Pancreas (tissue), 10 donors: ENCODE data around the gene COTL1. TPM values are rescaled to one million over a fixed set of nuclear protein-coding genes. Genes with fewer than 3 reads are reported as not detected.

Experiments used
- ATAC-seq, 4 donors: fragments of 200-7000 bp; cut with Tn5 transposase; one replicate each; pipeline versions ENCODE4 v1.8.0 to v1.9.1; 2020; ENCODE audit warnings: mild to moderate bottlenecking in 4 of 4, moderate library complexity in 4 of 4
- DNase-seq, 6 donors: peaks; one replicate each; pipeline ENCODE4 v3.0.0-alpha.2; 2020
- FAIRE-seq: peaks from 2 replicates; lab custom pipeline; 2012; peaks lifted over from hg19 to GRCh38; lab: Jason Lieb, UNC
- H3K27ac ChIP-seq, 4 donors: fragments of 200-600 bp; sonication (generic); 1 replicate in 3 of 4; 2 replicates in 1 of 4; pipeline versions ENCODE4 v1.5.0 to v1.8.0; 2020
- H3K27me3 ChIP-seq, 4 donors: fragments of 200-600 bp; one replicate each; pipeline ENCODE4 v1.8.0; 2021
- H3K36me3 ChIP-seq, 3 donors: fragments of 200-600 bp; sonication (generic) in 1 of 3; one replicate each; pipeline versions ENCODE4 v1.5.0 to v1.8.0; 2020 to 2021
- H3K4me1 ChIP-seq, 3 donors: fragments of 200-600 bp; one replicate each; pipeline ENCODE4 v1.8.0; 2021
- H3K4me3 ChIP-seq, 4 donors: fragments of 200-600 bp; sonication (generic) in 2 of 4; one replicate each; pipeline versions ENCODE4 v1.5.0 to v1.8.0; 2020 to 2021
- H3K9me3 ChIP-seq, 4 donors: fragments of 200-600 bp; one replicate each; pipeline ENCODE4 v1.8.0; 2021
- WGBS, 2 donors: extraction: QIAGEN DNeasy Blood & Tissue Kit; methylation state at CpG; one replicate each; pipeline ENCODE4 v1.1.7; 2013; 5-methylcytosine and 5-hydroxymethylcytosine counted together
- intact Hi-C, 3 donors: fragments of 100-400 bp; cut with DNase I; formaldehyde crosslinking; loops; one replicate each; pipeline versions ENCODE4 v1.11.1 to v1.14.2; 2022
- polyA plus RNA-seq, 2 donors: library from polyadenylated mRNA; stranded (reverse); fragments of 200-250 nt; gene quantifications; one replicate each; pipeline ENCODE4 v1.2.3, GENCODE V29; 2013
- total RNA-seq, 6 donors: library from RNA; stranded (reverse); fragmentation: NEBNext Ultra II Directional in 4 of 6; extraction: Animal tissue kit (Norgen Biotek cat#: 25700) in 4 of 6; gene quantifications; one replicate each; pipeline versions ENCODE4 v1.2.1 to v1.2.4, GENCODE V29; 2021 to 2023
- TF ChIP-seq, protein P1 (sequence below), 4 donors: fragments of 200-600 bp; sonication (generic) in 3 of 4; IDR thresholded peaks; one replicate each; pipeline versions ENCODE4 v1.5.0 to v1.8.0; 2021; ENCODE audit warnings: antibody characterized with exemption in 4 of 4
- donor health status: healthy with polysubstance abuse.
- donor health status: DM: no; HTN: no; CAD: no; lungs with moderate emphysema.
- donor health status: DM: no; HTN: no; CAD: no.
- donor health status: control.
- donor health status: control.
- donor health status: Bipolar disorder and iron deficiency.
- donor health status: DM: yes; HTN: yes; CAD: no.
- donor health status: DM: no; HTN: no; CAD: no.
- donor health status: DM: no; HTN: no; CAD: no.
- donor health status: DM: yes; HTN: yes; CAD: no.

COTL1 gene
- total and polyA plus RNA-seq, 8 donors = 6.8 to 44.3 (median 19.1) TPM

GRCh38 chr16:84531671-84532111, 86.2 kb downstream of the COTL1 start:
- no peaks in the 10 kb centered on the region for H3K9me3 ChIP-seq

DNA sequence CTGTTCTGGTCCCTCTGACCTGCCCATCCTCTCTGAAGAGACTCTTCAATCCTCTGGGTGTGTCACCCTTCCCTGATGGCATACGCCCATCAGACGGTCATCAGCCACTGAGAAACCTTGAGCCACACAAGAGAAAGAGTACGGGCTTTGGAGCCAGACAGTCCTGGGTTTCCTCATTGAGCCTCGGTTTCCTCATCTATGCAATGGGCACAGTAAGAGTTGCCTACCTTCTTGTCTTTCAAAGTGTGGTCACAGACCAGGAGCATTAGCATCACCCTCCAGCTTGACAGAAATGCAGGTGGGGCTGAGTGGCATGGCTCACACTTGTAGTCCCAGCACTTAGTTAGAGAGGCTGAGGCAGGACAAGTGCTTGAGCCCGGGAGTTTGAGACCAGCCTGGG, 87.3 kb downstream of the COTL1 start:
- FAIRE-seq (no peak), ATAC-seq (no peak)
- H3K4me3 ChIP-seq = no peak overlapping the region

More at GRCh38 chr16:84531671-84532111, 86.2 kb downstream of the COTL1 start:
- WGBS, 2 donors = 66 to 80% methylated on average over 9 of the region's 9 CpGs
- Histone ChIP-seq H3K4me1 (peaks cover 0 to 10% (median 0%) of the 10 kb centered on the region in 3 donors), H3K36me3 (no peaks in the 10 kb centered on the region), H3K4me3 (no peak overlapping the region), H3K27ac (no peak overlapping the region), H3K27me3 (no peaks in the 10 kb centered on the region)
- ATAC-seq (no peak), DNase-seq (no peak), FAIRE-seq (no peak)
- intact Hi-C loops = no loop called here
- TF ChIP-seq, protein P1, sequence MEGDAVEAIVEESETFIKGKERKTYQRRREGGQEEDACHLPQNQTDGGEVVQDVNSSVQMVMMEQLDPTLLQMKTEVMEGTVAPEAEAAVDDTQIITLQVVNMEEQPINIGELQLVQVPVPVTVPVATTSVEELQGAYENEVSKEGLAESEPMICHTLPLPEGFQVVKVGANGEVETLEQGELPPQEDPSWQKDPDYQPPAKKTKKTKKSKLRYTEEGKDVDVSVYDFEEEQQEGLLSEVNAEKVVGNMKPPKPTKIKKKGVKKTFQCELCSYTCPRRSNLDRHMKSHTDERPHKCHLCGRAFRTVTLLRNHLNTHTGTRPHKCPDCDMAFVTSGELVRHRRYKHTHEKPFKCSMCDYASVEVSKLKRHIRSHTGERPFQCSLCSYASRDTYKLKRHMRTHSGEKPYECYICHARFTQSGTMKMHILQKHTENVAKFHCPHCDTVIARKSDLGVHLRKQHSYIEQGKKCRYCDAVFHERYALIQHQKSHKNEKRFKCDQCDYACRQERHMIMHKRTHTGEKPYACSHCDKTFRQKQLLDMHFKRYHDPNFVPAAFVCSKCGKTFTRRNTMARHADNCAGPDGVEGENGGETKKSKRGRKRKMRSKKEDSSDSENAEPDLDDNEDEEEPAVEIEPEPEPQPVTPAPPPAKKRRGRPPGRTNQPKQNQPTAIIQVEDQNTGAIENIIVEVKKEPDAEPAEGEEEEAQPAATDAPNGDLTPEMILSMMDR (IDR thresholded peaks at IDR 0.05) = no peak

GRCh38 chr16:84529607-84530006, 88.3 kb downstream of the COTL1 start:
- peaks cover 0 to 10% (median 0%) of the 10 kb centered on the region in 3 donors for H3K4me1 ChIP-seq
- no peaks in the 10 kb centered on the region for H3K9me3 ChIP-seq
- 94 to 95% methylated on average over 3 of the region's 3 CpGs for WGBS, 2 donors
- ATAC-seq = no peak
- no peaks in the 10 kb centered on the region for H3K27me3 ChIP-seq
- intact Hi-C loops = no loop called here
- no peaks in the 10 kb centered on the region for H3K36me3 ChIP-seq
- TF ChIP-seq, protein P1 (IDR thresholded peaks at IDR 0.05) = no peak
- H3K27ac ChIP-seq = no peak overlapping the region
- DNase-seq = no peak
- no peak for FAIRE-seq
- no peak overlapping the region for H3K4me3 ChIP-seq

More for the DNA sequence above, 87.3 kb downstream of the COTL1 start:
- H3K36me3 ChIP-seq = no peaks in the 10 kb centered on the region
- TF ChIP-seq, protein P1 (IDR thresholded peaks at IDR 0.05) = no peak
- intact Hi-C loops = no loop called here
- no peak for DNase-seq
- H3K27me3 ChIP-seq = no peaks in the 10 kb centered on the region
- peaks cover 0 to 10% (median 0%) of the 10 kb centered on the region in 3 donors for H3K4me1 ChIP-seq
- WGBS, 2 donors = 79 to 91% methylated on average over 5 of the region's 5 CpGs
- no peak overlapping the region for H3K27ac ChIP-seq
- H3K9me3 ChIP-seq = no peaks in the 10 kb centered on the region

- FAIRE-seq (no peak), DNase-seq (no peak), ATAC-seq (no peak)
- intact Hi-C loops = no loop called here
- 92 to 94% methylated on average over 6 of the region's 6 CpGs for WGBS, 2 donors
- TF ChIP-seq, protein P1 (IDR thresholded peaks at IDR 0.05) = no peak
- Histone ChIP-seq H3K27ac (no peak overlapping the region), H3K9me3 (no peaks in the 10 kb centered on the region), H3K4me3 (no peak overlapping the region), H3K4me1 (peaks cover 0 to 10% (median 0%) of the 10 kb centered on the region in 3 donors), H3K36me3 (no peaks in the 10 kb centered on the region), H3K27me3 (no peaks in the 10 kb centered on the region)
Observed at GRCh38 chr16:84528322-84528721, 89.6 kb downstream of the COTL1 start.

GRCh38 chr16:84527532-84528269, 90.2 kb downstream of the COTL1 start:
- Histone ChIP-seq H3K36me3 (no peaks in the 10 kb centered on the region), H3K27me3 (no peaks in the 10 kb centered on the region), H3K27ac (peak overlapping the region in 2 of 4 donors; percentile 10 to 55), H3K9me3 (no peaks in the 10 kb centered on the region), H3K4me3 (no peak overlapping the region), H3K4me1 (peaks cover 0 to 7% (median 0%) of the 10 kb centered on the region in 3 donors)
- intact Hi-C loops = no loop called here
- WGBS, 2 donors = 44 to 50% methylated on average over 11 of the region's 11 CpGs
- DNase-seq = no peak
- TF ChIP-seq, protein P1 (IDR thresholded peaks at IDR 0.05) = no peak
- FAIRE-seq = no peak
- peak; percentile 31 to 66 (median 40) for ATAC-seq
